ENCODE measurements around the gene NIPAL1.

The NIPAL1 gene

GRCh38 chr4:48016141-48017107, at the start of gene NIPAL1, which contains the start of gene CNGA1:
Gene NIPAL1 (plus strand): TSS chr4:48016772. CDS start chr4:48016840, 68 bp downstream.
Gene CNGA1 (minus strand): TSS chr4:48016681. CDS start chr4:47952689, 63,992 bp downstream.
- TF ChIP-seq CTCF (IDR thresholded peaks at IDR 0.05): no peak

GRCh38 chr4:47968847-47969246, 47.7 kb upstream of the NIPAL1 start:
- no peaks in the 10 kb centered on the region for H3K27me3 ChIP-seq
- H3K36me3 ChIP-seq: no peaks in the 10 kb centered on the region
- H3K9me3 ChIP-seq: no peaks in the 10 kb centered on the region
- H3K4me3 ChIP-seq (ENCODE audit: low read depth in 1 of 2, low read length in 1 of 2): no peak overlapping the region
- no peak for TF ChIP-seq CTCF (IDR thresholded peaks at IDR 0.05)
- H3K4me1 ChIP-seq (ENCODE audit: control insufficient read depth in 1 of 2, insufficient read depth in 1 of 2, low read depth in 1 of 2, low read length in 1 of 2): peaks cover 0 to 8% of the 10 kb centered on the region in 2 experiments
- H3K27ac ChIP-seq: no peak overlapping the region

More at GRCh38 chr4:48016141-48017107, at the start of gene NIPAL1, which contains the start of gene CNGA1:
- H3K27me3 ChIP-seq: peaks cover 80% of the 10 kb centered on the region
- H3K27ac ChIP-seq: no peak within 1 kb of the TSS
- H3K9me3 ChIP-seq: no peaks in the 10 kb centered on the region
- H3K4me1 ChIP-seq (ENCODE audit: control insufficient read depth in 1 of 2, insufficient read depth in 1 of 2, low read depth in 1 of 2, low read length in 1 of 2): peaks cover 13 to 18% of the 10 kb centered on the region in 2 experiments
- H3K4me3 ChIP-seq (ENCODE audit: low read depth in 1 of 2, low read length in 1 of 2): peak within 1 kb of the TSS; percentile 46 to 67
- no peaks in the 10 kb centered on the region for H3K36me3 ChIP-seq

GRCh38 chr4:47972181-47972580, 44.4 kb upstream of the NIPAL1 start:
- Histone ChIP-seq H3K27me3 (no peaks in the 10 kb centered on the region), H3K27ac (no peak overlapping the region), H3K36me3 (no peaks in the 10 kb centered on the region), H3K4me3 (ENCODE audit: low read depth in 1 of 2, low read length in 1 of 2) (no peak overlapping the region), H3K4me1 (ENCODE audit: control insufficient read depth in 1 of 2, insufficient read depth in 1 of 2, low read depth in 1 of 2, low read length in 1 of 2) (peaks cover 0 to 8% of the 10 kb centered on the region in 2 experiments), H3K9me3 (no peaks in the 10 kb centered on the region)
- no peak for TF ChIP-seq CTCF (IDR thresholded peaks at IDR 0.05)

GRCh38 chr4:47972721-47973120, 43.9 kb upstream of the NIPAL1 start:
- TF ChIP-seq CTCF (IDR thresholded peaks at IDR 0.05): no peak
- Histone ChIP-seq H3K27ac (no peak overlapping the region), H3K4me1 (ENCODE audit: control insufficient read depth in 1 of 2, insufficient read depth in 1 of 2, low read depth in 1 of 2, low read length in 1 of 2) (peaks cover 0 to 8% of the 10 kb centered on the region in 2 experiments), H3K27me3 (no peaks in the 10 kb centered on the region), H3K36me3 (no peaks in the 10 kb centered on the region), H3K9me3 (no peaks in the 10 kb centered on the region), H3K4me3 (ENCODE audit: low read depth in 1 of 2, low read length in 1 of 2) (no peak overlapping the region)

GRCh38 chr4:47974566-47974965, 42.0 kb upstream of the NIPAL1 start:
- Histone ChIP-seq H3K9me3 (no peaks in the 10 kb centered on the region), H3K4me1 (ENCODE audit: control insufficient read depth in 1 of 2, insufficient read depth in 1 of 2, low read depth in 1 of 2, low read length in 1 of 2) (peaks cover 0 to 8% of the 10 kb centered on the region in 2 experiments), H3K27me3 (no peaks in the 10 kb centered on the region), H3K36me3 (no peaks in the 10 kb centered on the region), H3K27ac (no peak overlapping the region), H3K4me3 (ENCODE audit: low read depth in 1 of 2, low read length in 1 of 2) (no peak overlapping the region)
- TF ChIP-seq CTCF (IDR thresholded peaks at IDR 0.05): no peak
